ENCODE data around the gene PLA2G2C.

DNA sequence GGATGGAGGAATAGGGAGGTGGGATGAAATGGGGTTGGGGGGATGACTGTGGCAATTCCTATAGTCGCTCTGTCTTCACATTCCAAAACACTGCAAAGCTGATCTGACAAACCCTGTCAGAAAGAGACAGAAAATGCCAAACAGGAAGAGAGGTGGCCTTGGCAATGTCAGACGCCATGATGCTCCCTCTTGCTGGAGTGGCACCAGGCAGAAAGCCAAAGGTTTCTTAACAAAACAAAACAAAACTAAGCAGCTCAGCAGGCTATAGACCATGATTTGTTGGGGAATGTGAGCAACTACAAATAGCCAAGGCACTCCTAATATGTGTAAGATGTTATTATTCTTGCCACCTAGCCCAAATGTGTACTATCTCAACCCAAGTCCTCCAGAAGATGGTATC, 42.9 kb upstream of the PLA2G2C start:
- TF ChIP-seq, protein P1, sequence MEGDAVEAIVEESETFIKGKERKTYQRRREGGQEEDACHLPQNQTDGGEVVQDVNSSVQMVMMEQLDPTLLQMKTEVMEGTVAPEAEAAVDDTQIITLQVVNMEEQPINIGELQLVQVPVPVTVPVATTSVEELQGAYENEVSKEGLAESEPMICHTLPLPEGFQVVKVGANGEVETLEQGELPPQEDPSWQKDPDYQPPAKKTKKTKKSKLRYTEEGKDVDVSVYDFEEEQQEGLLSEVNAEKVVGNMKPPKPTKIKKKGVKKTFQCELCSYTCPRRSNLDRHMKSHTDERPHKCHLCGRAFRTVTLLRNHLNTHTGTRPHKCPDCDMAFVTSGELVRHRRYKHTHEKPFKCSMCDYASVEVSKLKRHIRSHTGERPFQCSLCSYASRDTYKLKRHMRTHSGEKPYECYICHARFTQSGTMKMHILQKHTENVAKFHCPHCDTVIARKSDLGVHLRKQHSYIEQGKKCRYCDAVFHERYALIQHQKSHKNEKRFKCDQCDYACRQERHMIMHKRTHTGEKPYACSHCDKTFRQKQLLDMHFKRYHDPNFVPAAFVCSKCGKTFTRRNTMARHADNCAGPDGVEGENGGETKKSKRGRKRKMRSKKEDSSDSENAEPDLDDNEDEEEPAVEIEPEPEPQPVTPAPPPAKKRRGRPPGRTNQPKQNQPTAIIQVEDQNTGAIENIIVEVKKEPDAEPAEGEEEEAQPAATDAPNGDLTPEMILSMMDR (IDR thresholded peaks at IDR 0.05; ENCODE audit: insufficient read depth, low read depth, low read length), result no peak
- TF ChIP-seq EZH2 (IDR thresholded peaks at IDR 0.05; ENCODE audit: insufficient read depth, low read length), result no peak
